Stimulated activated CD4-positive, alpha-beta T cell treated with anti-CD3 and anti-CD28 coated beads, Interleukin-15, amount 100 ng/mL, for 24 hours (primary cell): ENCODE data around the gene ZSCAN9.

Source experiments
- DNase-seq: peaks from one replicate; pipeline ENCODE4 v3.0.0-alpha.2; 2020

The ZSCAN9 gene

DNA sequence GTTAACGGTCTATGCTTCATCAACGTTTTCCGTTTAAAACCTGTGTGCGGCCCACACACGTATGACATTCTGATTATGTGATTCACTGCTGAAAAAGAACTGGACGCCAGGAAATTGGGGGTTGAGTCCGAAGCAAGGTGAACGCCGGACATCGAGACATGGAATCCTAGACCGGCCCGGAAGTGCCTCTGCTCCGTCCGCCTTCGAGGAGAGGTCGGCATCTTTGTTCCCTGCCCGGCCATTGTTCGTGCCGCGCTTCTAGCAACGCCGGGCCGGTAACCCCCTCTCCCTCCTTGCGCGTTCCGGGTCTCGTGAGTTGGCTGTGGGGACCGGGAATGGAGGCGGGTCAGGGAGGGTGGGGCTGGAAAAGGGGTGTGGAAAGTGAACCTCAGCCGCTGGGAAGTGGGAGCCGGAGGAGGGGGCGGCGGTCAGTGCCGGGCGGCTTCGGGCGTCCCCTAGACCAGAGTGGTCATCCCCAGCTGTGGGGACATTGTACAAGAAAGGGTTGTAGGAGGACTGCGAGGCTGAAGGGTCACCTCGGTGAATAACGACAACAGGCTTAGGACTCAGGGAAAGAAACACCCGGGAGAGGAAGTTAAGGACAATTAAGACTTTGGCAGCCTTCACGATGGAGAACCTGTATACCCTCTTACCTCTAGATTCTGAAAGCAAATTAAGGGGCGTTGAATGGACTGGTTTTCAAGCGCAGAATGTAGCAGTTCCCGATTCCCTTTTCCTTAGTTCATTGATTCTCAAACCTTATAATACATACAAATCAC, at the start of gene ZSCAN9:
Gene ZSCAN9, plus strand, starts transcription at position 220 of the 779 bp plus-strand sequence. CDS start 1,810 bp downstream, outside the sequence.
- DNase-seq = peak; percentile 62

DNA sequence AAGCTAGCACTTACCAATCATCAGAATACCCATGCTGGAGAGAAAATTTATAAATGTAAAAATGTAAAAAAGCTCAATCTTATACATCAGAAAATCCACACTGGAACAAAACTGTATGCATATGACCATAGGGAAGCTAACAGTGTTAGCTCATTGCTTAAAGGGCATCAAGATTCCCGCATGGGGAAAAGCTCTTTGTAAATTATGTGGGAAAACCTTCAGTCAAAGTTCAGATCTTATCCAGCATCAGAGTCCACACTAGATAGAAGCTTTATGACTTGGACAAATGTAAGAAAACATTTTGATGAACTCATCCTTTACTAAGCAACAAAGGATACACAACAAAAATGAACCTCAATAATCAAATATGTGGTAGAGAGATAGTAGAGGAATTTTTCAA, 48.7 kb upstream of the ZSCAN9 start:
- DNase-seq = no peak

DNA sequence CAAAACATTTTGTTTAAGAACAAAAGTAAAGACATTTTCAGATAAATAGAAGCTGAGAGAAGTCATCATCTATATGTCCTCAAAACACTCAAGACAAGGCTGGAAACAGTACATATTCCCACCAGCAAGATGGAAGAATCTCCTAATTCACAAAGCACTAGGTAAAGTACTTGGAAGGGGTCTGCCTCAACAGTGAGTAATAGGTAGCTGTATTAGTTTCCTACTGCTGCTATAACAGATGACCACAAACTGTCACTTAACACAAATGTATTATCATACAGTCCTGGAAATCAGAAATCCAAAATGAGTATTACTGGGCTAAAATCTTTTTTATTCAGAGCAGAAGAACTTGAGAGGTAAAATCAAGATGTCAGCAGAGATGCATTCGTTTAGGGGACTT, 42.8 kb upstream of the ZSCAN9 start:
- DNase-seq = no peak

DNA sequence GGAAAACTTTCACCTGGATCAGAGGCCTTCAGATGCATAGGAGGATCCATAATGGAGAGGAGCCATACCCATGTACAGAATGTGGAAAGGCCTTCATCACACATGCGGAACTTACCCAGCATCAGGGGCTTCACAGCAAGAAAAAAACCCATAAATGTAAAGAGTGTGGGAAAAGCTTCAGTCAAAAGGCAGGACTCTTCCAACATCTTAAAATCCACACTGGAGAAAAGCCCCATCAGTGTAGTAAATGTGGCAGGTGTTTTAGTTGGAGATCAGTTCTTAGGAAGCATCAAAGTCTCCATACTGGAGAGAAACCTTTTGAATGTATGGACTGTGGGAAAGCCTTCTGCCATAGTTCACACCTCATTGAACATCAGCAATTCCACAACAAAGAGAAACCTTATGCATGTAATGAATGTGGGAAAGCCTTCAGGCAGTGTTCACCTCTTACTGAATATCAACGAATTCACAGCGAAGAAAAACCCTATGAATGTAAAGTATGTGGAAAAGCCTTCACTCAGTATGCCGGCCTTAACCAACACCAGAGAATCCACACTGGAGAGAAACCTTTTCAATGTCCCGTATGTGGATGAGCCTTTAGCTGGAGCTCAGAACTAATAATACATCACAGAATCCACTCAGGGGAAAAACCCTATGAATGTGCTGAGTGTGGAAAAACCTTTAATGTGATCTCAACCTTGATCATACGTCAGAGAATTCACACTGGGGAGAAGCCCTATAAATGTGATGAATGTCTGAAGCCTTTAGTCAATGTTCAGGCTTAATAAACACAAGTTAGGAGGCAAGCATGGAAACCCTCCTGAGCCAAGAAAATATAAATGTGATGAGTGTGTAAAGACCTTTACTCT, 36.7 kb upstream of the ZSCAN9 start:
- no peak for DNase-seq

DNA sequence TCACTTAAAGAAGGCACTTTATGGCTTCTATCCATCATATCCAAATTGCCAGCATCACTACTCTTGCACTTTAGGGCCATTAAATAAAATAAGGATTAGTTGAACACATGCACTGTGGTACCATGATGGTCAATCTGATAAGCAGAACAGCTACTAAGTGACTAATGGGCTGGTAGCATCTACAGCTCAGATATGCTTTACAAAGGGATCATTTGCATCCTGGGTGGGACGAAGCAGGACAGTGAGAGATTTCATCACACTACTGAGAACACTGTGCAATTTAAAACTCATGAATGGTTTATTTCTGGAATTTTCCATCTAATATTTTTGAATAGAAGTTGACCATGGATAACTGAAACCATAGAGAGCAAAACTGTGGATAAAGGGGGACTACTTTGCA, 25.1 kb upstream of the ZSCAN9 start:
- no peak for DNase-seq

DNA sequence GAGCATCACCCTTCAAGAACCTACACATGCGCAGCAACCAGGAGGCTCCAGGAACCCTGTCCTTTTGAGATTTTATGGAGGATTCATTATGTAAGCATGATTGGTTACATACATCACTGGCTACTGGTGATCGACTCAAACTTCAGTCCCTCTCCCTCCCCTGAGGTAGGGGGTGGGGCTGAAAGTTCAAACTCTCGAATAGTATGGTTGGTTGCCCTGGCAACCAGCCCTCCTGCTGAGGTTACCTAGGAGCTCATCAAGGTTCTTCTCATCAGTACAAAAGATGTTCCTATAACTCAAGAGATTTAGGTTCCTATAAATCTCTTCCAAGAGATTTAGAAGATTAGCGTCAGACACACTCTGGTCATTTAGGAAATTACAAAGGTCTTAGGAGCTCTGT, 21.9 kb upstream of the ZSCAN9 start:
- no peak for DNase-seq

DNA sequence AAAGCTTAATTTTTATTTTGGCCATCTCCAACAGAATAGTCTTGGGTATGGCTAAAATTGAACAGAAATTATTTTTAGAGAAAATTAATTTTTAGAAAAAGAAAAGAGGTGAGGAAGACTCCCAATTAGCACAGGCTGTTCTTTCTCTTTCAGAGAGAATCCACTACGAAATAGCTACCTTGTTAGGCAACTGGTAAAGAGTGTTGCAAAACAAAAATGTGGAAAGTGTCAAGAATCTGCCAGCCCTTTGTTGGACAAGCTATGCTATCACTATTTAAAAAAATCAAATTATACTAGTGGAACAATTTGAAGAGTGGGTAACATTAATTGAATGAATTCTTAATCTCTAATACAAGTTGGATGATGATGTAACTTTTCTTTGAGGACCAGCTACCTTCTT, 19.2 kb upstream of the ZSCAN9 start:
- DNase-seq = no peak

DNA sequence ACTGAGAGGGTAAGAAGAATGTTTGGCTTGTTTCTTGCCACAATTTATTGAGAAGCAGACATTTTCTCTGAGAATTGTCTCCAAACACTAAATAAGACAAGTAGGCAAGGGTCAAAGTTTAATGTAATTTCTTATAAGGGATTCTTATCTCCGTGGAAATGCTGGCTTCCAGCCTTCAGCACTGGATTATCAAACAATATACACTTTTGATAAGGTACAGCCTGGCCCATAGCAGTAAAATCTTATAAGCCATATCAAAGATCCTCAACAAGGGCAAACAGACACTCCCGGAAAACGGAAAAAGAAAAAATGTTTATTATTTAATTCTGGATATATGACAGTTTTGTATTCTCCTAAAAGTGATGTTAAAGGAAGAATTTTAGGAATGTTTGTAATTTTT, 18.5 kb upstream of the ZSCAN9 start:
- no peak for DNase-seq

DNA sequence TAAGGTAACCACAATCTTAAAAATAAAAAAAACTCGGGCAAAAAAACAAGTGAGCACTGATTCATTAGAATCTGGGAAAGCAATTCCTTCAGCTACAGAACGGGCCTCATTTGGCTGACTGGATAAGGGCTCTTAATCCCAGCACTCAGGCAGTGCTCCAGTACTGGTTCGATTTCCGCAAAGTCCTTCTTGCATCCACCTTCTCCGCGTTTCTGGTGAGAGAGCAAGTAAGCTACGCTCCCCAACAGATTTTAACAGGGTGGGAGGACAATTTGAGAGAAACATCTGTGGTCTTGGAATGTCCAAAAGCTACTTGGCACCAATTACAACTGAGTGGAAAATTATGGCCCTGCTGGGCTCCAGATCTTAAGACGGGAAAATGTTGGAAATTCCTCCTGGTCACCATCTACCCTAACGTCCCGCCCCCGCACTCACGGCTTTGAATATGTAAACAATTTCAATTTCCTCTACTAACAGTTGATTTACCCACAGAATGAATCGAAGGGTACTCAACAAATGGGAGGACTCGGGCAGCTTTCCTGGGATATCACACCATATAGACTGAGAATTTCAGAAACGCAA, 18.1 kb upstream of the ZSCAN9 start:
- no peak for DNase-seq

DNA sequence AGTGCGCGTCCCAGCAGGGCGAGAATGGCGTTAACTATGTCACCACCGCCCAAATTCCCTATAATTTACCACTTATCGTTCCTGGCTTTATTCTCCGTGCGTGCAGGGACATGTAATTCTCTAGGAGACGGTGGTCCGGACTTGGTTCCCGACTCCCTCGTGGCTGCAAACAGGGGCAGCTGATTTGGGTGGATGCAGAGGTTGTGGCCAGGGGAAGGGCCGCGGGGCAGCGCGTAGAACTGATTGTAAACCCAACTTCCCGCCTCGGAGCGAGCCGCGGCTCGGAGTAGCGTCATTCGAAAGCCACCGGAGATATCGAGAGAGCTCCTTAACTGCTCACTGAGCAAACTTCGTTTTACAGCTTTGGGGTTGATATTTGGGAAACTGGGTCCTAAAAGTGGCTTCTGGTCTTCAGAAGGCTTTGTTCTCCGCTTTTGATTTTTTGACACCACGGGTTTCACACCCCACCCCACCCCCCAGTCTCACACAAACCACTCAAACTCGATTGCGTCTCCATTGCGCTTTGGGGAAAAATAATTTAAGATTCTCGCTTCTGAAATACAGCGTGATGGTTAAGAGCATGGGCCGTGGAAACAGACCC, 17.5 kb upstream of the ZSCAN9 start:
- peak; percentile 51 for DNase-seq

DNA sequence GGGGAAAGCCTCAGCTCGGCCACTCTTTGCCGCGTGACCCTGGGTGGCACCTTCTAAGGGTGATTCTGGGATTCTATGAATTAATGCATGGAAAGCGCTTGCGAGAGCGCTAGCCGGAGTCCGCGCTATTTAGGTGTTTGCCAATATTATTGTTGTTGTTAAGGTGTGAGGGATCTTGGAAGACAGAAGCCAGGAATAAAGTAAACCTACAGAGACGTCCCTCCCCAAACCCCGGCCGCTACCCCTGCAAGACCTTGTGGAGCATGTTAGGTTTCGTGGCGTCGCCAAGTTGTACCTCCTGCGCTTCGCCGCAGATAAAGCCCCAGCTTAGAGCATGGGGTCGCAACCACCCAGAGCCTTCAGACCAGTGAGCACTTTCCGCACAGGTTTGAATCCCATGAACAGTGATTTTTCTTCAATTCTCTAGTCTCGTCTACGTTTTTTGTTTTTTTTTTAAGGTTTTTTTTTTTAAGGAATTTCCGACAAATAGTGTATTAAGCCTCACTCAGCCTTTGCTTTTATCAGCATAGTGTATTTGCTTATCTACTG, 16.9 kb upstream of the ZSCAN9 start:
- no peak for DNase-seq

DNA sequence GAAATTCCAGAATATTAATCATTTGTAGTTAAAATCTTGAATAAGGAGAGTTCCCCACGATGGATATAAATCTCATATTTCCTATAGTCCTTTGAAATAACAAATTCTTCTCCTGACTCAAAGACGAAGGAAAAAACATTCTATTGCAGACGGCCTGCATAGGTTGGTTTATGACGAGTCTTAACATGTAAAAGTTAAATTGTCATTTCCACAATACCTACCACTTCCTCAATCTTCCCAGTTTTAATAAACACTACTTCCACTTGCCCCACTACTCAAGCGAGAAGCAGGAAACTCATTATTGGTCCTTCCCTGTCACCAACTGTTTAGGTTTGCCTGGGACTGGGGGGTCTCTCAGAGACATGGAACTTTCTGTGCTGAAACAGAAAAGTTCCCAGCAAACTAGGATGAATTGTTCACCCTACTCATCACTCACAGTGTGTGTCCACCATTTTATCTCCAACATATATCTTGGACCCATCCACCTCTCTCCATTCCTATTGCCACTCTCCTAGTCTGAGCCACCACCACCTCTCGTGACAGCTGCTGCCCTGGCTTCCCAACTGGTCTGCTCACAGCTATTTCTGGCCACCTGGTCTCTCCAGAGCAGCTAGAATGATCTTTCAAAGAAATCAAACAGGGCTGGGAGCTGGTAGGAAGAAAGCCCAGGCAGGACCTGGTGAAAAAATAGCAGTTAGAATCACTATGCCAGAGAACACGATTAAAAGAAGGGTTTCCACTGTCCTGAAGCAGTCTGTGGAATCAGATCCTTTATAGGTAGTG, 15.1 kb upstream of the ZSCAN9 start:
- no peak for DNase-seq

DNA sequence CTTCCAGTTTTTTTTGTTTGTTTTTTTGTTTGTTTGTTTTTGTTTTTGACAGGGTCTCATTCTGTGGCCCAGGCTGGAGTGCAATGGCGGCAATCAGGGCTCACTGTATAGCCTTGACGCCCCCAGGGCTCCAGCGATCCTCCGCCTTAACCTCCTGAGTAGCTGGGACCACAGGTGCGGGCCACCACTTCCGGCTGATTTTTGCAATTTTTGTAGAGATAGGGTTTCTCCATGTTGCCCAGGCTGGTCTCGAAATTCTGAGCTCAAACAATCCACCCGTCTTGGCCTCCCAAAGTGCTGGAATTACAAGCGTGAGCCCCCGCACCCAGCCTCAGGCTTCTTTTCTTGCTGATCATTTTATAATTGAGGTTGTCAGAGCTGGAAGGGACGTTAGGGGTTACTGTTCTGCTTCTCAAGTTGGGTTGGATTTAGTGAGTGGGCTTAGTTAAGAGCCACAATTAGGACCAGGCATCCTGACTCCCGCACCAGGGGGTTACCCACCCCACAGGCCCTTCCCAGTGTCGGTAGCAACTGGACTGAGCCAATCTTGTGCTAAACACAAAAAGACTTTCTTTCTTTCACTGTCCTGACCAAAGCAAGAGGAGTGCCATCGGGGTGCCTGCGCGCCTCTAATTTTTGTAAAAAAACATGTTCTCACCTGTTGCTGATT, 13.1 kb upstream of the ZSCAN9 start:
- no peak for DNase-seq

DNA sequence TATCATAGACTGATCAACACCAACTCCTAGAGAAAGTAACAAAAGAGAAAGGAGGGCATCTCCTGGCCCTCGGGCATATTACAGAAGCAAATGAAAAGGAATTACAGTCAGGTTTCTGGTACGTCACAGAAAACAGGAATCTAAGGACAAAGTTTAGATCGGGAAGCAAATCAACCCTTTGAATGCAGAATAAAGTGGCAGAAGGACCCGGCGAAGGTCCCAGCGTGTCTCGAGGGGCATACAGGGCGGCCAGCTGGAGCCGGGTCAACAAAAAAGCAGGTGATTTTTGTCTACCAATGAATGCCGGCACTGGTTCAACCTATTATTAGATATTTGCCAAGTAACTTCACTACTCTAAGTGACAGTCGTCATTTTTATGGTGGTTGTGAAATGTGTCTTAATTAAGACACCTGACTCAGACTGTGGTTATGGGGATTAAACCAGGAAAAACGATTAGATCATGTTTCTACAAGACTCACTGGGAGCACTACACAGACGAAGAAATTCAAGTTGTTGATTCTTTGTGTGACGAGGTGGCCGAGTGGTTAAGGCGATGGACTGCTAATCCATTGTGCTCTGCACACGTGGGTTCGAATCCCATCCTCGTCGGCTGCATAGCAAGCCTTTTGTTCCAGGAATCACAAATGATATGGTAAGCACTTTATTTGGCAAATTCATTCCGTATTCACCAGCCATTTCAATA, 12.4 kb upstream of the ZSCAN9 start:
- DNase-seq = peak; percentile 79

DNA sequence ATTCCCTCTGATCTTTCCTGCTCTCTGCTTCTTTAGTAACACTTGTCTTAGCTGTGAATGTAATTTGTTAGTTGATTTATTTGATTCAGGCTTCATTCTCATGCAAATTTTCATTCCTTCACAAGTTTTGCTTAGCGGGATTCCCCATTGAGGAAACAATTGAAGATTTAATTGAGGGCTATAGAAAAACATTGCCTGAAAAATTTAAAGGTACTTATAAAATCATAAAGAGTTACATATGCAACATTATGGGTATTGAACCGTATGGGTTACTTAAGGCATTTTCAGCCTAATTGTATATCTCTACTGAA, 11.9 kb upstream of the ZSCAN9 start:
- no peak for DNase-seq

DNA sequence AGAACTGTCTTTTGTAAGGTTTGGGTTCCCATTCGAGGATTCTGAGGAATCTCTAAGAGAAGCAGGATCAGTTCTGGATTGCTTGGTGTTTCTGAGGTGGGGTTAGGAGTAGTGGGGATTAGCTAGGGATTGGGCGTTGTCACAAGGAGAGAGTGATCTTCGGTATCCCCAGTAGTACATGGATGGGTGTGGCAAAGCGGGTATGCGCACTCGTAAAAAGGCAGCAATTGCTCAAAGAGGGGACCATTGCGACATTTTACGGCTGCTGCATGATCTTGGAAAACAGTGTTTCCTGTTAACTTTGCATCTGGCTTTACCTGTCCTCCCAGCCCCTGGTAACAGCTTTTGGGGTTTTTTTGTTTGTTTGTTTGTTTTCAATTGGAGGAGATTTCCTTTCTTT, 9.7 kb upstream of the ZSCAN9 start:
- DNase-seq = no peak

DNA sequence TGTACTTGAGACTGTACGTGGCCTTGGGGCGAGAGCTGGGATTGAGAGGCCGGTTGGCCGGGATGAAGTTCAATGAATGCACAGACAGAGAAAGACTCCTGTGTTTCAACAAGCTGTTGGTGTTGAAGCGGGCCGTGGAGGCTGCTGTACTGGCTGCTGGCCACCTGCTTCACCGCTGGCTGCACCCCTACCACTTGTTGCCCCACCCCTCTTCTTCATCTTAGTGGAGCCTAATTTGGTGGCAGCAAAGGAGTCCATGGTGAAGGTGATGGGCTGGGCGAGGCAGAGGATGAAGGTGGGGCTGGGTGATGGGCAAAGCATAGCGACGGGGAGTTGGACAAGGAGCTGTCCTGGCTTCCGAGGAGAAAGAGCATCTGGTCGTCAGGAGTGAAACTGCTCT, 7.2 kb upstream of the ZSCAN9 start:
- no peak for DNase-seq

DNA sequence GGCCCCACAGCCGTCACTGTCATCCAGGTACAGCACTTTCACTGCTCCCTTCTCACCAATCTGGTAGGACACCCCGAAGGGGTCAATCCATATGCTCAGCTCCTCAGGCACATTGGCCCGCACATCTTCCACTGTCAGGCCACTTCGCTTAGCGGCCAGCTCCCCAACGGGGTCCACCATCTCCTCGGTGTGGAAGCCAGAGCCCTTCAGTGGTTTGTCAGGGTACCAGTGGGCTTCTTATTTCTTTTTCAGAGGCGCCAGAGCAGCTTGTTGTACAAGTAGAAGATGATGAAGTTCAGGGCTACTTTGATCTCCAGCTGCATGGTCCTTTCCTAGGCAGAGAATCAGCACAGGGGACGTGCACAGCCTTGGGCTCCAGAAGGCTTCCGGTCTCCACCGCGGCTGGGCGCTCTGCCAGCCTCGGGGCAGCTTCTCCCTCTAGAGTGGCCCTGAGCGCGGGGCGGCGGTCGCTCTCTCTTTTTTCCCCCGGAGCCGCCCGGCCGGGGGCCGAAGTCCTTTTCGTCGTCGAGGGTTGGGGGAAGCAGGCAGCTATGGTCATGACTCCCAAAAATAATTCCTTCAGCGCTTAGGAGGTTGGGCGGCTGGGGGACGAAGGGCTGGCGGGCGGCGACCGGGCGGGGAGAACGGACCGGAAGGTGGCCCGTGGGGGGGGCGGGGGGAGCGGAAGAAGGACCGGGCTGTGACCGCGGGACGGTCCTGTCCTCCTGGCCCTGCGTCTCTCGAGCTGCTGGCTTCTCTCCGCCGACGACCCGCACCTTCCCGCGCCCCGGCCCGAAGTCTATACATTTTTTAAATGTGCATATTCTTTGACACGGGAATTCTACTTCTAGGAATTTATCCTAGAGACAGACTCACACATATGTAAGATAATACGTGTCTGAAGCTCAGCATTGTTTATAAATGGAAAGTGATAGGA, 6.5 kb upstream of the ZSCAN9 start:
- DNase-seq = peak; percentile 64

DNA sequence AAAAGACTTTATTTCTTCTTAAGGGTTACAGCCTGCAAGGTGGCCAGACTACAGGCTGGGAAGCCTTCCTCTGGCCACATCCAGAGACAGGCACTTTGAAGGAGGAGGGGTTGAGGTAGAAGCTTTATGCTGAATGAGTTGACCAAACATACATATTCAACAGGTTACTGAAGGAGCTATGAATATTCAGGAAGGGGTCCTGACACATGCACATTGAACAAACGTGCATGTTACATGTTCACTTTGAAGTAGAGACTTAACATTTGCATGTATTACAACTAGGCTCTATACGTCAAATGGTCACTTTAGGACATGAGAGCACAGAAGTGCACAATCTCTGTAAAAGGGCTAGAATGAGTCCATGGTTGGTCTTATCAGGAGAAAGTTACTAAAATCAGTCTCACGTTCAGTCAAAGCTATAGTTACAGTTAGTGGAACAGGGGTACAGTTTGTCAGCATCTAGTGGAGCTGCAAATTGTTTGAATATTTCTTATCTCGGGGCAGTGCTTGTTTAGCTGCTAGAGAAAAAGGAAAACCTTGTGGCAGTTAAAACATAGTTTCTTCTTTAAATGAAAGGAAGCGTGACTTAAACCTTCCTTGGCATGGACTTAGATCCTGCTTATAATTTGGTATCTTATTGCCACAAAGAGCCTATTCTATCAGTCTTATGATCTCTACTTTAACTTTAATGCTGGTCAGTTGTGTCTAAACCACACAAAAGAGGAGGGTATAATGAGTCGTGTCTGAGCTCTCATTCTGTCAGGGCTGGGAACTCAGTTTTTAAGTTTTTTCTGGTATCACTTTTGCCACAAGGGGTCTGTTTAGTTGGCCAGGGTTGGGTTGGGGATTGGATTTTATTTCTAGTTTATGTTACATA, 4.6 kb upstream of the ZSCAN9 start:
- DNase-seq = no peak
